HG02571 (cell line): ENCODE measurements around the gene ADAM8.
"Not testable (repeated sequence)": the region's sequence is repeated elsewhere in the genome, so short reads cannot be mapped to it uniquely, and the experiment has no call there.

Experiments
- ATAC-seq: cut with Tn5 transposase; IDR thresholded peaks from one replicate; pipeline ENCODE4 v1.9.1; 2021; ENCODE audit warnings: mild to moderate bottlenecking, moderate library complexity; ENCODE audit not compliant: unreplicated experiment

ADAM8 gene

DNA sequence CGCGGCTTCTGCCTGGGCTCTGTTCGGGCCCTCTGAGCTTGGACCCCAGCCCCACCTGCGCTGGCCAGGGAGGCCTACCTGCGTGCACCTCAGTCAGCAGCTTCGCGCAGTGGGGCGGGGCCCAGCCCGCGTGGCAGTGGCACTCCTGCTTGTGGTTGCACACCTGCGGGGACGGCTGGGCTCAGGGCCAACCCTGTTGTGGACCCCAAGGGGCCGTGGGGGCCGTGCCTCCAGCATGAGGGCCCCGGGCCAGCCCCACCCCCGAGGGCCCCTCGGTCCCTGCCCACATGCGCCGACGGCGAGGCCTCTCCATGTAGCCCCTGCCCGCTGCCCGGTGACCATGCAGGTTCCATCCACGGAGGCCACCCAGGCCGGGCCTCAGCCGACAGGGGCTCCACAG is 7.3 kb downstream of the ADAM8 start:
- ATAC-seq = no peak

DNA sequence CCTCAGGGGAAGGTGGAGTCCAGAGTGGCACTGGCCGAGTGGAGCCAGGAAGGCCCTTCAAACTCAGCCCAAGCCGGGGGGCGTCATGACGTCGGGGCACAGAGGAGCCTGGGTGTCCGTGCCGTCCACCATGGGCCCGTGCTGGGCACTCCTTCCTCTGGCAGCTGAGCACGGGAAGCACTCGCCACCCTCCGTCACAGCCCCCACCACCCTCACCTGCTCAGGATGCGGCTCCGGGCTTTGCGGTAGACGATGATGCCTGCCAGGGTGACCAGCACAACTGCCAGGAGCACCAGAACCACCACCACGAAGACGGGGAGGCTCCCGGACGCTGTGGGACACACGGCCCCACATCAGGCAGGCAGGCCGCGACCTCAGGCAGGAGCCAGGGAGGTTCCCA is 8.1 kb downstream of the ADAM8 start:
- no peak for ATAC-seq

DNA sequence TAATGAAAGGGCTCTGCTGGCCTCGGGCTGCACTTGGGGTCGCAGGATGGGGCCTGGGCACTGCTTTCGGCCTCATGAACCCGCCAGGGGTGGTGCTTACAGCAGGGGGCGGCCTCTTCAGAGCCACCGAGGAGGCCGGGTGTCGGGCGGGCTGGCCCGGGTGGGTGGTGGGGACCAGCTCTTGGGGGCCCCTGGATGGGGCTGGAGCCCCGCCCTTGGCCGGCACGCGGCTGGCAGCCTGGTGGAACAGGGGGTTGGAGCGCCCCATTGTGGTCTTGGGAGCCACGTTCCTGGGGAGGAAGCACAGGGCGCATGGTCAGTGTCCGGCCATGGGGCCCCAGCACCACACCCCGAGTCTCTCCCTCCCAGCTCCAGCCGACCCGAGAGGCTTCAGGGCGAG is 8.8 kb downstream of the ADAM8 start:
- ATAC-seq = no peak

DNA sequence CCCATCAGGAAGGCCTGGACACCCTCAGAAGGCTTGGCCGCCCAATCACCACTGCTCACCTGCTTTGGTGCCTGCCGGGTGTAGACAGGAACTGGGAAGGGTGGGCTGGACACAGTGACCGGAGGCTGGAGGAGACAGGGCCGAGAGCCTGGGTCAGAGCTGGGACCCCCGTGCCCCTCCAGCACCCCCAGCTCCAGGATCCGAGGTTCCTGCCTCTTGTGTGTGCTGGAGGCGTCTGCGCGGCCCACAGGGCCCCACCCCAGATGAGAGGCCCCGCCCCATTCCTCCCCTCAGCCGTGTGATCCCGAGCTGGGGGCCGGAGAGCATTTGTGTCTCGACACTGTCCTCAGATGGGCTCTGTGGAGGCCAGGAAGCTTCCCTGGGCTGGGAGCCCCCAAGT is 9.4 kb downstream of the ADAM8 start:
- no peak for ATAC-seq

DNA sequence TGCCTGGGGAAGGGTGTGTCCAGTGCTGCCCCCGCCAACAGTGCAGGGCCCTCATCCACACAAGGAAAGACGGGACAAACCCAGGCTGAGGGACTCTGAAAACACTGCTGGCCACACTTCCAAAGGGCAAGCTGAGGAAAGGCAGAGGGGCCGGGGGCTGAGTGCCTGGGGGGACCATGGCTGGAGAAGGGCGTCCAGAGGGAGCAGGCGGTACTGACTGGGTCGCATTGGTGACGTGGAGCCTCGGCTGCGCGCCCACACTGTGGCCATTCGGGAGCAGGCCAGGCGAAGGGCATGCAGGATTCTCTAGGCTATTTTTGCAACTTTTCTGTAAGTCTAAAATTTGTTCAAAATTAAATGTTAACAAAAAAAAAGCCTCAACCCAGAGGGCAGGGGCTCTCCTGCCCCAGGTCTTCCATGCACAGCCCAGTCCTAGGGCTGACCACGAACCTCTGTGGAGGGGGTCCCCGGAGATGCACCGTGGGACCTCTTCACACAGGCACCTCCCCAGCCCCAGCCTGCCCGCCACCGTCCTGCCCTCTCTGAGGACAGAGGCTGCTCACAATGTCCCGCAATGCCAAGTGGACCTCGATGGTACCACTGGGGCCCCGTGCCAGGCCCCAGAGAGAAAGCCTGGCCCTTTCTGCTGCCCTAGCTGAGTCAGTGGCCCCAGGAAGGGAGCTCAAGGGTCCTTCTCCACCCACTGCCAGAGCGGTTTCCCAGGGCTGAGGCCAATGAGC is 10.4 kb downstream of the ADAM8 start:
- no peak for ATAC-seq

DNA sequence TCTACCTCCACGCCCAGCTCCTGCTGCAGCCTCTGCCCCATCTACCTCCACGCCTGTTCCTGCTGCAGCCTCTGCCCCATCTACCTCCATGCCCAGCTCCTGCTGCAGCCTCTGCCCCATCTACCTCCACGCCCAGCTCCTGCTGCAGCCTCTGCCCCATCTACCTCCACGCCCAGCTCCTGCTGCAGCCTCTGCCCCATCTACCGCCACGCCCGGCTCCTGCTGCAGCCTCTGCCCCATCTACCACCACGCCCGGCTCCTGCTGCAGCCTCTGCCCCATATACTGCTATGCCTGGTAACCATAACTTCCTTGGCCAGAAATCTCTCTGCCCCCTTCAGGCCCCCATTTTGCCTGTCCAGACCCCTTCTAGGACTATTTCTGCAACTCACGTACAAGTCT is 11.6 kb downstream of the ADAM8 start:
- not testable (repeated sequence) for ATAC-seq

DNA sequence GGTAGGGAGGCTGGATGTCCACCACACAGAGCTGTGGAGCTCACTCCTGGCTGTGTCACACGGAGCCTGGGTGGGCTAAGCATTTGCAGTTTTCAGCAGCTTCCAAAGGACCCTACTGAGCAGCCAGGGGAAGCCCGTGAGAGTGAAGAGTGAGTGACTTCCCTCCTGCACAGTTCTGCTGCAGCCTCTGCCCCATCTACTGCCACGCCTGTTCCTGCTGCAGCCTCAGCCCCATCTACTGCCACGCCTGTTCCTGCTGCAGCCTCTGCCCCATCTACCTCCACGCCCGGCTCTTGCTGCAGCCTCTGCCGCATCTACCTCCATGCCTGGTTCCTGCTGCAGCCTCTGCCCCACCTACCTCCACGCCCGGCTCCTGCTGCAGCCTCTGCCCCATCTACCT is 12.2 kb downstream of the ADAM8 start:
- ATAC-seq = no peak

DNA sequence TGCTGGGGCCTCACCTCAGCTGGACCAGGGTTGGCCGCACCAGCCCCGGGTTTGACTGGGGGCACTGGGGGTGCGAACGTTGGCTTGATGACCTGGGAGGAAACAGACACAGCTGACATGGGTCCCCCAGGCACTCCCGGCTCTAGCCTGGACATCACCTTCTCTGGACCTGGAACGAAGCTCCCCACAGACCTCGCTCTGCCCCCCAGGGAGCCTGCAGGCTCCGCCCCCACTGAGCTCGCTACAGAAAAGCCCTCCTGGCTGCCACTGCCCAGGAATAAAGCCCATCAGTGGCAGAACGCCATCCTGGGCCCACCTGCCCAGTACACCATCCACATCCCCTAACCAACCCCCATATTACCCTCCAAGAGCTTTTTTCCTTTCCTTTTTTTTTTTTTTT is 13.0 kb downstream of the ADAM8 start:
- no peak for ATAC-seq

DNA sequence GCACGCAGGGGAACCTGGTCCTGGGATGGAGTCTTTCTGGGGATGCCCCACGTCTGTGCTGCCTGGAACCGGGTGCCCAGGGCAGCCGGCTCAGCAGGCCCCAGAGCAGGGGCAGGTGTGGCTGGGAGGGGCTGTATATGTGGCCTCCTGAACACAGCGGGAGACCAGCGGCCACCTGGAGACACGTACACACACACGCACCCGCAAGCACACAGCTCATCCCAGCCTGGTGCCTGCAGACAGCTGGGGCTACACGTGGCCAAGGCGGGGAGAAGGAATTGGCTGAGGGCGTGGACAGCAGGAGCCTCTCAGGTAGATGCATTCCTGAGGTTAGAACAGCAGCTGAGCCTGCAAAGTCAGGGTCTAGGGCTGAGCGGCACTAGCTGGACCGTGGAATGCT is 14.0 kb downstream of the ADAM8 start:
- ATAC-seq = no peak

DNA sequence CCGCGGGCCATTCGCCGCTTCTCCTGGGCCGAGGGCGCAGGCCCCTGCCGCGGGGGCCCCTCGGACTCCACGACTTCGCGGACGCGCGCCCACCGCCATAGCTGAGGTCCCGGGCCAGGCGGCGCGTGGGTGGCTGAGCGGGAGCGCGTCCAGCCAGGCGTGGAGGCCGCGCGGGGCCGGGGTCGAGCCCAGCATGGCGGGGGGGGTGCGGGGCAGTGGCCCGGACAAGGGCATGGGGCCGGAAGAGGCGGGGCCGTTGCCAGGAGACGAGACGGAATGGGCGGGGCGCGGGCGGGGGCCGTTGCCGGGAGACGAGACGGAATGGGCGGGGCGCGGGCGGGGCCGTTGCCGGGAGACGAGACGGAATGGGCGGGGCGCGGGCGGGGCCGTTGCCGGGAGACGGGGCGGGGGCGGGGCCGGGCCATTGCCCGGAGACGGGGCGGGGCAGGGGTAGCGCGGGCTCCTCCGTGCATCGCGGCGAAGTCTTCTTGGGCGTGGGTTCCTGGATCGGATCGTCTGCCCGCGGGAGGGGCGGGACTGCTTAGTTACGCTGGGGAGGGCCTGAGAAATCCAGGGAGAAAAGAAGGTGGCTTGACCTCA is 14.8 kb downstream of the ADAM8 start:
- peak; percentile 47 for ATAC-seq

DNA sequence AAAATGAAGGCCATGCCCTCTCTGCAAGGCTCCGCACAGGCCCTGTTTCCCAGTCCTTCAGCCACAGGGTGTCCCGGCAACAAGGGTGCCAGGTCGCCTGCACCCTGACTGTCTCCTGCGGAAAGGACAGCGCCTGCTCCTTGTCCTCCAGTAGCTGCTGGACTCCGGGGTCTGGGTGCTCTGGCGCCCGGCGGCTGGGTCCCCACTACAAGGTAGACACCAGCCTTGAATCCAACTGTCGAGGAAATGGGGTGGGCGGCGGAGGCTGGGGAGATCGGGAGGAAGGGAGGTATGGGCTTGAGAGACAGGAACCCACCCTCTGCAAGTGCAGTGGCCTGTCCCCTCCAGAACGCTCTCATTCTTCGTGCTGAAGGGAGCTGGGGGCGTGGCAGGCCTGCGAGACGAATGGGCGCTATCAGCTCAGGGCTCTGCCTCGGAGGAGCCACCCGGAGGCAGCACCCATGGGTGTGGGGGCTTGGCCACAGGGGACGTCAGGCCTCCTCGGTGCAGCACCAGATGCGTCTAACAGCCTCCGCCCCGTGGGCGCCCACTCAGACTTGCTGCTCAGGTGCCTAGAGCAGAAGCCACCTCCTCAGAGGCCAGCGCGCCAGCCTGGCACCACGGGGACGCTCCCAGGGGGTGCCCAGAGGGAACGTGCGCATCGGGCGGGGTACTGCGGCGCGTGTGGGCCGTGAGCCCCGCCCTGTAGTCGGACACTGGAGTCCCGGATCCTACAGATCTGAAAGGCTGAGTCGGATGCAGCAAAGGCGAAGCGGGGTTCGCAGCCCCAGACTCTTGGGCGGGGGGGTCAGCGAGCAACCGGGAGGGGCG is 15.6 kb downstream of the ADAM8 start:
- peak; percentile 56 for ATAC-seq

DNA sequence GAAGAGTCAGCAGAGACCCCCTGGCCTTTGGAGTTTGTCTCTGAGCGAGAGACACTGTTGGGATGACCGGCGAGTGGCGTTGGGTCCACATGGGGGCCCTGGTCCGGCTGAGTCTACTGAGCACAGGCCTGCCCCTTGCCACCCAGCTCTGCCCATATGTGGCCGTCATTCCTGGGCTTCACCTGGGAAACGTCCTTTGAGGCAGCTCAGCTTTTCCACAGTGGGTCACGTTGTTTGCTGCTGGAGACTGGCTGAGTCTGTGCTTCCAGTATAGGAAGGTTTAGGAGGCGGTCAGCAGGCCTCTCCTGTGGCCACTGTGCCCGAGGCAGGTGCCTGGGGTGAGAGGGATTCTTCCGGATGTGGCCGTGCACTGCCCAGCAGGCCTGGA is 17.1 kb downstream of the ADAM8 start:
- no peak for ATAC-seq

DNA sequence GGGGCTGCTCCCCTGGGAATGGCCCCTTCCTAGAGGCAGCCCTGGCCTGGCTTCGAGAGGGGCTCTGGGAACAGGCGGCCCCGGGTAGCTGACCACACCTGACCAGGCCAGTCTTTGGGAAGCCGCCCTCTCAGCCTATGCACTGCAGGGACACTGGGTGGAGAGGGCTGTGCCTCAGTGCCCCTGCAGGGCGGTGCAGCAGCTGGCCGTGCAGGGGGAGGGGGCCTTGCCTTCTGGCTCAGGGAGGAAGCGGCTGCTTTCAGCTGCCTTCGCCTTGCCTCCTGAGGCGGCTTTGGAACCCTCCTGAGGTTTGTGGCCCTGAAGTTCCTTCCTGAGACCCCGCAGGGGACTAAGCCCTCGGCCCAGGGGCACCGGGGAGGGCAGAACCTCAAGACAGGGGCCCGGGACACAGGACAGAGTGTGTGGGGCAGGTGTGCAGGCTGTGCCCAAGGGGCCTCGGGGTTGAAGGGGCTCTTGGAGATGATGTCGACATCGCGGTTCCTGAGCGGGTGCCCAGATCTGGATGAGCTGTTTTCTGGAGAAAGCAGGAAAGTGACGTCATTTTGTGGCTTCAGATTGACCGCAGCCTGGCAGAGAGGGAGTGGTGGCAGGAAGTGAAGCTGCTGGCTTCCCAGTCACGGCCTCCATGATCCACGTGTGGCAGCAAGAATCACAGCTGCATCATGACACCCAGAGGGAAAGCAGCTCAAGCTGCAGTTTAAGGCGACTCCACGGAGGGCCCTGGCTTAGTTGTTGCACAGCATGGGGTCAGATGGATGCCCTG is 17.7 kb downstream of the ADAM8 start:
- no peak for ATAC-seq

DNA sequence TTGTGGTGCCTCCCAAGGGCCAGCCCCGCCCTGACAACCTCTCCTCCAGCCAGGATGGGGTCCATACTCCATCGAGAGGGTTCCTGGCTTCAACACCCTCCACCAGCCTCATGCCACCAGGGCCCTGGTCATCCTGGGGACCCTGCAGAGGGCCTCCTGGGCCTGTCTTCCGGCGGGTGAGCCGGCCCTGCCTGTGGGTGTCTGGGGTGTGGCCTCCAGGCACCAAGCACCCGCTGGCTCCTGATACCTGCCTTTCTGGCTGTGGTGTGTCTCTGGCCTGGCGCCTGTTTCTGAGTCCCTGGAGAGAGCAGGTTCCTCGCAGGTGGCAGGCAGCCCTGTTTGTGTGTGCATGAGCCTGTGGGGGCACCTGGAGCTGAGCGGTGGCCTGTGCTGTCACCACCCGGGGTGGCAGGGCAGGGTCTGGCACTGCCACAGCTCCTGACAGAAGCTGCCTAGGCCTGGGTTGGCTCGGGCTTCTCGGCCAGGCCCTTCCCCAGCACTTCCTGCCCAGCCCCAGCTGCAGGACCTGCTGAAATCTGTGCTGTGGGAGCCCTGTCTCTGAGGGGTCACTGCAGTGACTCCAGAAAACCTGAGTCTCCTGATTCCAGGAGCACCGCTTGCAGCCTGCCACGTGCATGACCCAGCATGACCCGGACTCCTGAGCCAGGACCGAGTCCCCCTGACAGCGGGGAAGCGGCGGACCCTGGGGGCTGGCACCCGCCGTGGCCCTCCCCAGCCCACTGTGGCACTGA is 18.4 kb downstream of the ADAM8 start:
- ATAC-seq = no peak

DNA sequence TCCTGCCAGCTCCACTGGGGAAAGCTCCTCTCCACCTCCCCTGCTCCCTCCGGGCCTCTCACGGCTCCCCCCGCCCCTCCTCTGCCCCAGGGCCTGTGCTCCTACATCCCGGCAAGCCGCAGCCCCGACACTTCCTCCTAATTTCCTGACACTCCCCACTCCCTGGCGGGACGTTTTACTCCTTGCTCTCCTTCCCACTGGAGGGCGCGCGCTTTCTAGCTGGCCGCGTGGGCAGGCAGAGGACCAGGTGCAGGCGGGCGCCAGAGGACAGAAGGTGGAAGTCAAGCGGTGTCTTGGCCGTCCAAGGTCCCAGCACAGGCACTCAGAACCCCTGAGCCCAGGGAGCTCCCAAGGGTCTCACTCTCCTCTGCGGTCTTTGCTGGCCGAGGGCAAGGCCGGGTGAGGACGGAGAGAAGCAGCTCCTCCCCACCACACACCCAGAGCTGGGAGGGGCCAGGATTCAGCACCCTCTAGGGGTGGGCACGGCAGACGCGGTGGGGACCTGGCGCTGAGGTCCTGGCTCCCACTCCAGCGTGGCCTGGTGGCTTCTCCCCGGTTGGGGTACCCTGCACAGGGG is 19.1 kb downstream of the ADAM8 start:
- ATAC-seq = no peak

DNA sequence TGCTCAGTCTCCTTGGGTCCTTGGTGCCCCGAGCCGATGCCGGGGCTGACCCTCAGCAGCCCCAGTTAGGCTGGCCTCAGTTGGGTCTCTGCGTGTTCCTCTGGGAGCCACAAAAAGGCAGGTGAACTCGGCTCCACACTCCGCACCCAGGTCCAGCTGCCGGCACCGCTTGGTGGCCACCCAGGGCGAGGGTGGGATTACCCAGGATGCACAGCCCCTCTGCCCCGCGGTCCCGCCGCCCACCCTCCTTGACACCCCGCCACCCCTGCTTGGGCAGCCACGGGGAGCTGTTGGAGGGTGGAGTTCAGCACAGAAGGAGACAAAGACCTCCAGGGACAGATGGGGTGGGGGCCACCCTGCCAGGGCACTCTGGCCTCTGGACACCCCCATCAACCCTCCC is 21.3 kb downstream of the ADAM8 start:
- no peak for ATAC-seq

DNA sequence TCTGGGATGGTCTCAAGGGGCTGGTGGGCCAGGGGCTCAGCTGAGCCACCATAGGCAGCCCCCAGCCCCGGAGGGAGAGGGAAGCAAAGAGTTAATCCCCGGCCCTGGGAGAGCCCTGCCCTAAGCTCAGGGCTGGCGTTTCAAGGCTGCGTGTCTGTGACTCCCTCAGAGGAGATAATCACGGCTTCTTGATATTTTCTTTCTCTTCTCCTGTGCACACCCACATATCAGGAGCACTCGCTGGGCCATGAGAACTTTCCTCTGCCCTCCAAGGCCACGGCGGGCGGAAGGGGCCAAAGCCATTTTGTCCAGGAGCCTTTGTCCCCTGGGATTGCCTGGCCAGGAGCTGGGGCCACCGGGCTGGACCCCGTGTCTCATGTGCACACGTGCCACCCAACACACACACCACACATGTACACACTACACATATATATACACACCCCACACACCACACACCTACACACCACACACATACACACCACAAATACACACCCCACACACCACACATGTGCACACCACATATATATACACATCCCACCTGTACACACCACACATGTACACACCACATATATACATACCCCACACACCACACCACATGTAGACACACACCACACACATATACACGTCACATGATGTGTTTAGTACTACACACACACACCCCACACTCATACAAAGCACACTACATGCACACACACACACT is 22.1 kb downstream of the ADAM8 start:
- no peak for ATAC-seq

DNA sequence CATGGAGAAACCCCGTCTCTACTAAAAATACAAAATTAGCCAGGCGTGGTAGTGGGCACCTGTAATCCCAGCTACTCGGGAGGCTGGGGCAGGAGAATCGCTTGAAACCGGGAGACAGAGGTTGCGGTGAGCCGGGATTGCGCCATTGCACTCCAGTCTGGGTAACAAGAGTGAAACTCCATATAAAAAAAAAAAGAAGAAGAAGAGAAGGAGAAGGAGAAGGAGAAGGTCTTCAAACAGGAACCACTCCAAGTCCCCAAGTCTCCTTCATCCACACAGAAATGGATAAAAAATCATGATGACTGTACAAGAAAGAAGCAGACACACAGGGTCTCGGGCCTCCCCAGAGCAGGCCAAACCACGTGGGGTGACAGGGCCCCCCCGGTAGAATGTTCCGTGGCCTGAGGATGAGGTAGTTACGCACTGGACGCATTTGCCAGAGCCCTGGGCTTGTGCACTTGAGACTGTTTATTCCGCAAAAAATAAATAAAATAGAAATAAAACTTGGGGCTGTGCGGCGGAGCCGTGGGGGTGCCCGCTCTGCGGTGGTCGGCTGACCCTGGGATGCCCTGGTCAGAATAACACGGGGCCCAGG is 23.2 kb downstream of the ADAM8 start:
- no peak for ATAC-seq

DNA sequence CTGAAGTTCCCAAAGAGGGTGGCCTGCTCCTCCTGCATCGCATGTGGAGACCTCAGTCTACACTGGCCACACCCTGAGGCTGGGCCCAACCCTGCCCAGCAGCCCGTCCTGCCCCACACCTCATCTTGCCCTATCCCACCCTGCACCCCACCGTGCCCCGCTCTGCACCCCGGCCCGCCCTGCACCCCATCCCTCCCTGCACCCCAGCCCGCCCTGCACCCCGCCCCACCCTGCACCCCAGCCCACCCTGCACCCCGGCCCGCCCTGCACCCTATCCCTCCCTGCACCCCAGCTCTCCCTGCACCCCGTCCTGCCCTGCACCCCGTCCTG is 24.5 kb downstream of the ADAM8 start:
- ATAC-seq = no peak
